ENCODE measurements around the gene GUCY1A2.

DNA sequence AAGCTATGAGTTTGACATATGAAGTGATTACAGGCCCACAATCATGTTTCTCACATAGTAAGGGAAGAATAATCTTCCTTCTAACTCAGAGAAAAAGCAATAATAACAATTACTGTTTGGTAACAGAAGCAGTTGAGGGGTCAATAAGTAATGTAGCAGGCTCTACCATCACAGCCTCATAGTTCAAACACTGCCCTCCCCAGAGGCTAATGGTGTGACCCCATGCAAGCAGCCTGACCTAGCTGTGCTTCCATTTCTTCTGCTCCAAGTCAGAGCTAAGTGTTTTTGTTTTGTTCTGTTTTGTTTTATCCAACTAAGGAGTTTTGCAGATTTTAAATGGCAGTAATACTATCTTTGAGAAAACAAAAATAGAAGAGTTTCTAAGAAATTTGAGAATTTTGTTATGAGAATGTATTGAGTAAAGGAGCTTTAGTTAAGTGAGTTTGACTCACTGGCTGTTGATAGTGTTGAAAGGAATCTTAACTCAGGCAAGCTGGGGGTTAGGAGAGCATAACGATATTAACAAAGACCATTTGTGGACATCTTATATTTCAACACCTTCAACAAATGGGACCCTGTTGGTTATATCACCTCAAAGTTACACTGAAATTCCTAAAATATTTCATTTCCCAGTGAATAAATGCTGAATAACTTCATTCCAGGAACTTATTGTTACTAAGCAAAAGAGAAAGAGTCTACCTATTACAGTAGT lies 48.5 kb downstream of the GUCY1A2 start:
- TF ChIP-seq, protein P1, sequence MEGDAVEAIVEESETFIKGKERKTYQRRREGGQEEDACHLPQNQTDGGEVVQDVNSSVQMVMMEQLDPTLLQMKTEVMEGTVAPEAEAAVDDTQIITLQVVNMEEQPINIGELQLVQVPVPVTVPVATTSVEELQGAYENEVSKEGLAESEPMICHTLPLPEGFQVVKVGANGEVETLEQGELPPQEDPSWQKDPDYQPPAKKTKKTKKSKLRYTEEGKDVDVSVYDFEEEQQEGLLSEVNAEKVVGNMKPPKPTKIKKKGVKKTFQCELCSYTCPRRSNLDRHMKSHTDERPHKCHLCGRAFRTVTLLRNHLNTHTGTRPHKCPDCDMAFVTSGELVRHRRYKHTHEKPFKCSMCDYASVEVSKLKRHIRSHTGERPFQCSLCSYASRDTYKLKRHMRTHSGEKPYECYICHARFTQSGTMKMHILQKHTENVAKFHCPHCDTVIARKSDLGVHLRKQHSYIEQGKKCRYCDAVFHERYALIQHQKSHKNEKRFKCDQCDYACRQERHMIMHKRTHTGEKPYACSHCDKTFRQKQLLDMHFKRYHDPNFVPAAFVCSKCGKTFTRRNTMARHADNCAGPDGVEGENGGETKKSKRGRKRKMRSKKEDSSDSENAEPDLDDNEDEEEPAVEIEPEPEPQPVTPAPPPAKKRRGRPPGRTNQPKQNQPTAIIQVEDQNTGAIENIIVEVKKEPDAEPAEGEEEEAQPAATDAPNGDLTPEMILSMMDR (IDR thresholded peaks at IDR 0.05) = no peak
- TF ChIP-seq EP300 (IDR thresholded peaks at IDR 0.05) = no peak
